GM21381 (cell line): ENCODE measurements around the gene NKAIN4.
"Not testable (repeated sequence)": the region's sequence is repeated elsewhere in the genome, so short reads cannot be mapped to it uniquely, and the experiment has no call there.

ENCODE experiments used
- ATAC-seq: cut with Tn5 transposase; IDR thresholded peaks from one replicate; pipeline ENCODE4 v1.9.1; 2021; ENCODE audit warnings: mild to moderate bottlenecking, moderate library complexity; ENCODE audit not compliant: unreplicated experiment

Gene NKAIN4

GRCh38 chr20:63258781-63259180, 4.5 kb upstream of the NKAIN4 start:
- ATAC-seq = no peak

DNA sequence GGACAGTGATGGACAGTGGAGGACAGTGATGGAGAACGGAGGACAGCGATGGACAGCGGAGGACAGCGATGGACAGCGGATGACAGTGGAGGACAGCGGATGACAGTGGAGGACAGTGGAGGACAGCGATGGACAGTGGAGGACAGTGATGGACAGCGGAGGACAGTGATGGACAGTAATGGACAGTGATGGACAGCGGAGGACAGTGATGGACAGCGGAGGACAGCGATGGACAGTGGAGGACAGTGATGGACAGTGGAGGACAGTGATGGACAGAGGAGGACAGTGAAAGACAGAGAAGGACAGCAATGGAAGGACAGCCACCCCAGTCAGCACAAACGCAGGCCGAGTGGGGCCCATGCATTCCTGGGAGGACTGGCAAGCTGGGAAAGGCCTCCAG, 3.4 kb upstream of the NKAIN4 start:
- ATAC-seq = no peak

DNA sequence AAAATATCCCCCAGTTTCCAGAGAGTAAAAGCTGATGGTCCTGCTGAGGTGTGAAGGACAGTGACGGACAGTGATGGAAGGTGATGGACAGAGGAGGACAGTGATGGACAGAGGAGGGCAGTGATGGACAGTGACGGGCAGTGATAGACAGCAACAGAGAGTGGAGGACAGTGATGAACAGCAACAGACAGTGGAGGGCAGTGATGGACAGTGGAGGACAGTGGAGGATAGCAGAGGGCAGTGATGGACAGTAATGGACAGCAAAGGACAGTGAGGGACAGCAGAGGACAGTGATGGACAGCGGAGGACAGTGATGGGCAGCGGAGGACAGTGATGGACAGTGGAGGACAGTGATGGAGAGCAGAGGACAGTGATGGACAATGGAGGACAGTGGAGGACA, 2.7 kb upstream of the NKAIN4 start:
- ATAC-seq = no peak

DNA sequence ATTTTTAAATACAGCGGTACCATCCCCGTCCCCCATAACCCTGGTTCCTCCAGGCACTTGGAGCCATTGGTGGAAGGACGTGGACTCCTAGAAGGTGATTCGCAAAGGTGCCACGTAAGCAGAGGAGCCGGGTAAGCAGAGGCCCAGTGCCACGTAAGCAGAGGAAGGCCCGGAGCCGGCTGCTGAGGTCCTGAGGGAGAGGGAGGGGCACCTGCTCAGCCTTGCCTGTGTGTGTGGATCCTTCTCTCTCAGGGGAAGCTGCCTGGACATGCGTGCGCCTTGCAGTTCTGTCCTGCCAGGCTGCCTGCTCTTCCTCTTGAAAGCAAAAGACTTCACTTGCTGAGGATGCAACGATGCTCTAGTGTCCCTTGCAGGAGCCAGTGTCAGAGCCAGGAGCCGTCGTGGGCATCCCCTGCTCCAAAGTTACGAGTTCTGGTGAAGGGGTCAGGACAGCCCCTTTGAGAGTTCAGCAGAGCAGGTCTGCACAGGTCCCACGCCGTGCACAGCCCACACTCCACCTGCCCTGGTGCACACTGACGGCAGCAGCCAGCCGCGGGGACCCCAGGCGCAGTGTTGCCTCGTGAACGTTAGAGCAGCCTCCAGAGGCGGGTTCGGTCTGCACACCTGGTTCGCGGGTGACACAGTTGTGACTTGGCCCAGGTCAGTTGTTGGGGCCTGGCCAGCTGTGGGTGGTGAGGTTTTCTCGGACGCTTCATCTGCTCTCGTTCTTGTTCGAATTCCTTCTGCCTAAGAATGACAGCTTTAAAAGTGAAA, 1.9 kb upstream of the NKAIN4 start:
- ATAC-seq = no peak

DNA sequence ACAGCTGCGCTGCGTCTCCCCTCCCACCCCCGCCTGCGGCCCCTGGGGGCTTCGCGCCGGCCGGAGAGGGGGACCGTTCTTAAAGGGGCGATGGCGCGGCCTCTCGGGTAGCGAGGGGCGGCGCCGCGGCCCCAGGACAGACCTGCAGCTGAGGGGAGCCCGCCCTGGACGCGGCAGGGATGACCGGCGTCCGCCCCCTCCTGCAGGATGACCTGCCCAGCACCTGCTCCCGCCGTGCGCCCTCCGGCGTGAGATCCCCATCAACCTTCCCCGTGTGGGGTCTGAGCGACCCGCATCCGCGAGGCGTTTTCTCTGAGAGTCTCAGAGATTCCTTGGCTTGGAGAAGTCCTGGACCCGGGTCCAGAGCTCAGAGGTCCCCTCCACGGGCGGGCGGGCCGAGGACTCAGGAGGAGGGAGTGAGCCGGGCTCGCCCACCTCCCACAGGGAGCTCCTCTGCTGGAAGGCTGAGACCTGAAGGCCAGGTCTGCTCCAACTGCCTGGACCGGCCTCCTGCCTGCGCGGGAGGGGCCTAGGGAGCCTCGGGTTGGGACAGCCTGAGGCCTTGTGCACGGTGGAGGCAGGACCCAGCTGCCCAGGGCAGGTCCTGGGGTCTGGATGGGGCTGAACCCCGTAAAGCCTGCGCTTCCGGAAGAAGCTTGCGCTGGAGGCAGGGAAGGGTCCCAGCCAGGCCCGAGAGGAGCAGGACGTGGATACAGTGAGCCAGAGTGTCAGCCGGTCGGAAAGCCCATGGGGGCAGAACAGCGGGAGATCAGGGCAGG, 532 bp upstream of the NKAIN4 start:
- no peak for ATAC-seq

- no peak for ATAC-seq
Observed at GRCh38 chr20:63253438-63254231, 628 bp downstream of the NKAIN4 start.

GRCh38 chr20:63253065-63253437, 1.2 kb downstream of the NKAIN4 start:
- no peak for ATAC-seq

GRCh38 chr20:63252284-63252711, 2.0 kb downstream of the NKAIN4 start:
- no peak for ATAC-seq

DNA sequence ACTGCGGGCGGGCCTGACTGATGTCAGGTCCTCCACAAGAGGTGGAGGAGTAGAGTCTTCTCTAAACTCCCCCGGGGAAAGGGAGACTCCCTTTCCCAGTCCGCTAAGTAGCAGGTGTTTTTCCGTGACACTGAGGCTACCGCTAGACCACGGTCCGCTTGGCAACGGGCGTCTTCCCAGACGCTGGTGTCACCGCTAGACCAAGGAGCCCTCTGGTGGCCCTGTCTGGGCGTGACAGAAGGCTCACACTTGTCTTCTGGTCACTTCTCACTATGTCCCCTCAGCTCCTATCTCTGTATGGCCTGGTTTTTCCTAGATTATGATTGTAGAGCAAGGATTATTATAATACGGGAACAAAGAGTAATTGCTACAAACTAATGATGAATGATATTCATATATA, 2.9 kb downstream of the NKAIN4 start:
- not testable (repeated sequence) for ATAC-seq

- ATAC-seq = no peak
Observed at GRCh38 chr20:63249891-63250290, 4.4 kb downstream of the NKAIN4 start.

DNA sequence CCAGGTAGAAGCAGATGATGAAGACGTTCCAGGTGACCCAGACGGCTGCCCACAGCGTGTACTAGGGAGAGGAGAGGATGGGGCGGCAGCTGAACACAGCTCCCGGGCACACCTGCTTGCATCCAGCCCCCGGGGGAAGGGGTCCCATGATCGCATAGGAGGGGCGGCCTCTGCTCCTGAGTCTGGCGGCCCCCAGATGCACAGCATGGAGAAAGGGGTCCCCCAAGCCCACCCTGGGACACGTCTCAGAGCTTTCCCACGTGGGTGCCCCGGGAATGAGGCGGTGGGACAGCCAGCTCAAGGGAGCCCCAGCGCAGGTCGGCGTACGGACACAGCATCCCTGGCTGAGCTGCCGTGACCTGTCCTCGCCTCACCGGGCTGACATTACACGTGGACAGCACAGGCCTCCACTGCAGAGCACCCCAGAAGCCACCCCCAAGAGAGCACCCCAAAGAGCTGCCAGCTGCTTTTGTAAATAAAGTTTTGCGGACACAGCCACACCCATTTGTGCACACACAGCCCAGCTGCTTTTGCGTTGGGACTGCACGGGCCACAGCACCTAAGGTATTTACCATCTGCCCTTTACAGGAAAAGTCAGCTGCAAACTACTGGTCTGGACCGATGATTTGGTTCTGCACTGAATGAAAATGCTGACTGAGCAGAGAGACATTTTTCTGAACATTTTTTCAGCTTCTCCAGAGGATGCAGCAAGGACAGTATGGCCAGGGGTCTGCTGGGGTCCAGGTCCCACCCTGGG, 5.2 kb downstream of the NKAIN4 start:
- ATAC-seq = no peak

- no peak for ATAC-seq
Observed at GRCh38 chr20:63247671-63248228, 6.5 kb downstream of the NKAIN4 start.

DNA sequence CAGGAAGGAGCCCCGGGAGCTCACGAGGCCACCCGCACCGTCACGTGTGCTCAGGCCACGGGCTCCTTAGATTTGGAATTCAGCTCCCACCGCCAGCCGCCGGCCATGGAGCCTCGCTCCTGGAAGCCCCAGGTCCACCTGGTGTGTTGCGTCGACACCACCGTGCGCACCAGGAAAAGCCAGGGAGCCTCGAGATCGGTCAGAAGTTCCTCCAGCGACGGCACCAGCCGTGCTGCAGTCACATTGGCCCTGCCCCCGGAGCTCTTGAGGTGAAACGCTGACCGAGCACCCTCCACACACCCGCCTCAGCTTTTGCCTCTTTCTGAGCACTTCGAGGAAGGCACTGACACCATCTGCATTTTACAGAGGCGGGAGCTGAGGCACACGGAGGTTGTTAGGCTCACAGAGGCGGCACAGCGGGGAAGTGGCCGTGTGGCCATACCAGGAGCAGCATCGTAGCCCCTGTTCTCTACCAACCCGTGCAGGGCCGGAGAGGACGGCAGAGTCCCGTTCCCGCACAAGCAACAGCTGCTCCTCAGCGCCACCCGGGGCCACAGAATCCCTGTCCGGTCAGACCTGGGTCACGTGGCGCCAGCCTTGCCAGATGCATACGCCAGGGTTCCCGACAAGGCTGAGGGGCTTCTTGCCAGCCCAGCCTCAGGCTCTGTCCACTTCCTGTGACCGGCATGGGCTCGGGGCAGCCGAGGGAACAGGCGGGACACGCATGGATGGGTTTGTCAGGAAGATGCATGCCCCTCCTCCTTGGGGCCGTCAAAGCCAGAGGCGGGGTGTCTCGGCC, 7.6 kb downstream of the NKAIN4 start:
- ATAC-seq = no peak

DNA sequence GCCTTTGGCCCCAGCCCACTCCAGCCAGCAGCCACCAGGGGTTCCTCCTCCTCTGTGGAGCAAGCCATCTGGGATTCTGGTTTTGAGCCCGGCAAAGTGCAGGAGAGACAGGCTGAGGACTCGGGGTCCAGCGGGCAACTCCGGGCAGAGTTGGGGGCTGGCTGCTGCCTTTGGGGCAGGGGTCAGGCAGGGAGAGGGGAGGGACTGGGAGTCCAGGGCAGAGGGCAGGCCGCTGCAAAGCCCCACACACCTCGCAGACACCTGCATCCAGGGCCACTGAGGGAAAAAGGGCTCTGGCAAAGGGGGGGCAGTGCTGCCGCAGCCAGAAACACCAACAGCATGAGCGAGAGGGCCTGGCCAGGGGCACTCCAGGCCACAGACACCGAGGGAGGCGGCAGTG, 9.8 kb downstream of the NKAIN4 start:
- no peak for ATAC-seq

- no peak for ATAC-seq
Observed at GRCh38 chr20:63243604-63244247, 10.5 kb downstream of the NKAIN4 start.

DNA sequence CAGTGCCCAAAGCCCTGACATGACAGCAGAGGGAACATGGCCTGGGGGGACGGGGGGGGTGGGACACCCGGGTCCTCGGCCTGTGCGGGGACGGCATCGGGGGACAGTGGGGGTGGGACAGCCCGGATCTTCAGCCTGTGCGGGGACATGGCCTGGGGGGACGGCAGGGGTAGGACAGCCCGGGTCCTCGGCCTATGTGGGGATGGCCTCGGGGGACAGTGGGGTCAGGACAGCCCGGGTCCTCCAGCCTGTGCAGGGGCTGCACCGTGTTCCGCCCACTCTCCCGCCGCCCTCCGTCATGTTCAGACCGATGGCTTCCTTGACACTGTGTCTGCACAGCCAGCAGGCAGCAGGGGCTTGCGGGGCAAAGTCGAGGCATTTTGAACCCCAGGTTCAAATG, 11.5 kb downstream of the NKAIN4 start:
- no peak for ATAC-seq

- ATAC-seq = no peak
Observed at GRCh38 chr20:63241272-63241671, 13.0 kb downstream of the NKAIN4 start.

DNA sequence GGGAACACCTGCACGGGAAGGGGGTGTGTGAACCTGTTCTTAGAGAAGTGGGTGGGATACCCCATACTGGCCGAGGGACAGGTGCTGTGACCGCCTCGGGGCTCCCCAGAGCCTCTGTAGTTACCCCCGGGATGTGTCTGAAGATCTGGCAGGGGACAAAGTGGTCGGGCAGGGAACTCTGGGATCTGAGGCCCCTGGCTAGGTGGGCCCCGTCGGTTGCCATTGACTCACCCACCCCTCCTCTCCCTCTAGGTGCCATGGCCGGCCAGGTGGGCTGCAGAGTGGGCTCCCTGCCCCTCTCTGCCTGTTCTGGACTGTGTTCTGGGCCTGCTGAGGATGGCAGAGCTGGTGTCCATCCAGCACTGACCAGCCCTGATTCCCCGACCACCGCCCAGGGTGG, 14.3 kb downstream of the NKAIN4 start:
- ATAC-seq = no peak

DNA sequence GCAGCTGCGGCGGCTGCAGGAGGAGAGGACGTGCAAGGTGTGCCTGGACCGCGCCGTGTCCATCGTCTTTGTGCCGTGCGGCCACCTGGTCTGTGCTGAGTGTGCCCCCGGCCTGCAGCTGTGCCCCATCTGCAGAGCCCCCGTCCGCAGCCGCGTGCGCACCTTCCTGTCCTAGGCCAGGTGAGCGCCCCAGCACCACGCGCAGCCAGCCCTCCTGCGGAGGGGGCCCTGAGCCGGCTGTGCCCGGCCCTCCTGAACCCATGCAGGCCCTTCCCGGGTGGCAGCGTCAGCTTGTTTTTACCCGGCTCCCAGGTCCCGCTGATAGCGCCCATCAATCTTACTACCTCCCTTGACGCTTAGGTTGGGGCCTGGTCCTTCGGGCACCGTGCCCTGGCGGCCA, 14.8 kb downstream of the NKAIN4 start:
- no peak for ATAC-seq
